SK-N-SH treated with all-trans-retinoic acid at 6 μM for 48 hours (cell line): ENCODE measurements around the gene IRAK1BP1.
"Not testable (repeated sequence)": the region's sequence is repeated elsewhere in the genome, so short reads cannot be mapped to it uniquely, and the experiment has no call there.

Experiments used
- ATAC-seq: fragments of 200-7000 bp; cut with Tn5 transposase; 3 replicates; pipeline ENCODE4 v1.9.1; 2020; ENCODE audit warnings: mild to moderate bottlenecking, moderate library complexity
- ARNTL ChIP-seq: fragments of 450-650 bp; formaldehyde crosslinking; IDR thresholded peaks from 2 replicates; pipeline ENCODE4 v1.5.0; 2020; ENCODE audit warnings: low read depth, mild to moderate bottlenecking, moderate library complexity, borderline replicate concordance
- BACH2 ChIP-seq: fragments of 250-450 bp; sonication (Bioruptor Pico); IDR thresholded peaks from 2 replicates; pipeline ENCODE4 v1.9.0; 2021; ENCODE audit warnings: mild to moderate bottlenecking, borderline replicate concordance
- CREB5 ChIP-seq: fragments of 250-450 bp; sonication (Bioruptor Pico); IDR thresholded peaks from 2 replicates; pipeline ENCODE4 v1.5.1; 2020; ENCODE audit warnings: low read depth, mild to moderate bottlenecking, moderate library complexity
- CSDC2 ChIP-seq: fragments of 250-450 bp; sonication (Bioruptor Pico); IDR thresholded peaks from 2 replicates; pipeline ENCODE4 v1.5.0; 2020; ENCODE audit warnings: mild to moderate bottlenecking, moderate library complexity
- CSRNP3 ChIP-seq: fragments of 250-450 bp; sonication (Bioruptor Pico); IDR thresholded peaks from 2 replicates; pipeline ENCODE4 v1.5.1; 2021; ENCODE audit warnings: mild to moderate bottlenecking, moderate library complexity
- ESRRG ChIP-seq: fragments of 250-450 bp; sonication (Bioruptor Pico); IDR thresholded peaks from 2 replicates; pipeline ENCODE4 v1.6.1; 2021; ENCODE audit warnings: mild to moderate bottlenecking
- GLIS3 ChIP-seq: fragments of 250-450 bp; sonication (Bioruptor Pico); IDR thresholded peaks from 2 replicates; pipeline ENCODE4 v1.5.0; 2020; ENCODE audit warnings: mild to moderate bottlenecking, moderate library complexity
- ISL1 ChIP-seq: fragments of 250-450 bp; sonication (Bioruptor Pico); IDR thresholded peaks from 2 replicates; pipeline ENCODE4 v2.1.2; 2022; ENCODE audit warnings: mild to moderate bottlenecking, moderate library complexity
- OSR1 ChIP-seq: fragments of 250-450 bp; sonication (Bioruptor Pico); IDR thresholded peaks from 2 replicates; pipeline ENCODE4 v1.8.0; 2022; ENCODE audit warnings: moderate library complexity, mild to moderate bottlenecking, inconsistent platforms
- PATZ1 ChIP-seq: fragments of 250-450 bp; sonication (Bioruptor Pico); IDR thresholded peaks from 2 replicates; pipeline ENCODE4 v1.8.0; 2020; ENCODE audit warnings: mild to moderate bottlenecking, moderate library complexity, borderline replicate concordance
- PPARA ChIP-seq: fragments of 250-450 bp; sonication (Bioruptor Pico); IDR thresholded peaks from 2 replicates; pipeline ENCODE4 v1.5.0; 2020; ENCODE audit warnings: mild to moderate bottlenecking, borderline replicate concordance
- RARB ChIP-seq: fragments of 250-450 bp; sonication (Bioruptor Pico); IDR thresholded peaks from 2 replicates; pipeline ENCODE4 v1.8.0; 2021; ENCODE audit warnings: mild to moderate bottlenecking, moderate library complexity
- SNAI2 ChIP-seq: fragments of 250-450 bp; sonication (Bioruptor Pico); IDR thresholded peaks from 2 replicates; pipeline ENCODE4 v1.5.0; 2020; ENCODE audit warnings: mild to moderate bottlenecking, moderate library complexity
- TCF4 ChIP-seq: fragments of 250-450 bp; sonication (Bioruptor Pico); IDR thresholded peaks from 2 replicates; pipeline ENCODE4 v1.8.0; 2021; ENCODE audit warnings: mild to moderate bottlenecking, moderate library complexity, borderline replicate concordance
- TOX ChIP-seq: fragments of 250-450 bp; sonication (Bioruptor Pico); IDR thresholded peaks from 2 replicates; pipeline ENCODE4 v1.8.0; 2021; ENCODE audit warnings: mild to moderate bottlenecking, moderate library complexity, borderline replicate concordance
- TSHZ2 ChIP-seq: fragments of 250-450 bp; sonication (Bioruptor Pico); IDR thresholded peaks from 2 replicates; pipeline ENCODE4 v1.5.0; 2020; ENCODE audit warnings: mild to moderate bottlenecking, moderate library complexity
- ZC3H10 ChIP-seq: fragments of 250-450 bp; sonication (Bioruptor Pico); IDR thresholded peaks from 2 replicates; pipeline ENCODE4 v1.5.1; 2021; ENCODE audit warnings: mild to moderate bottlenecking, moderate library complexity
- ZFP3 ChIP-seq: fragments of 250-450 bp; sonication (Bioruptor Pico); IDR thresholded peaks from 2 replicates; pipeline ENCODE4 v1.5.0; 2020; ENCODE audit warnings: mild to moderate bottlenecking, moderate library complexity
- ZFP30 ChIP-seq: fragments of 450-650 bp; formaldehyde crosslinking; IDR thresholded peaks from 2 replicates; pipeline ENCODE4 v1.5.0; 2022; ENCODE audit warnings: mild to moderate bottlenecking, moderate library complexity
- ZNF565 ChIP-seq: fragments of 450-650 bp; formaldehyde crosslinking; conservative IDR thresholded peaks from 2 replicates; pipeline ENCODE4 v1.5.0; 2020; ENCODE audit warnings: low read depth, mild to moderate bottlenecking, moderate library complexity
- ZNF70 ChIP-seq: fragments of 450-650 bp; formaldehyde crosslinking; IDR thresholded peaks from 2 replicates; pipeline ENCODE4 v1.5.0; 2020; ENCODE audit warnings: mild to moderate bottlenecking, moderate library complexity
- ZNF8 ChIP-seq: fragments of 450-650 bp; formaldehyde crosslinking; IDR thresholded peaks from 2 replicates; pipeline ENCODE4 v1.5.0; 2020; ENCODE audit warnings: mild to moderate bottlenecking, moderate library complexity

Gene IRAK1BP1

DNA sequence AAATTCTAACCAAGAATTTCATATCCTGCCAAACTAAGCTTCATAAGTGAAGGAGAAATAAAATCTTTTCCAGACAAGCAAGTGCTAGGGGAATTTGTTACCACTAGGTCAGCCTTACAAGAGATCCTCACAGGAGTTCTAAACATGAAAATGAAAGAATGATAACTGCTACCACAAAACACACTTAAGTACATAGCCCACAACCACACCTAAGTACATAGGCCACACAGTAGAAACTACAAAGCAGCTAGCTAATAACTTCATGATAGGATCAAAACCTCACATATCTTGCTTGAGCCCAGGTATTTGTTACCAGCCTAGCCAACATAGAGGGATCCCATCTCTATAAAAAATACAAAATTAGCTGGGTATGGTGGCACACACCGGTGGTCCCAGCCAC, 50.4 kb downstream of the IRAK1BP1 start (continued):
- TF ChIP-seq CREB5 (CRISPR knock-in tag), result no peak
- TF ChIP-seq ARNTL, result no peak
- TF ChIP-seq ESRRG (CRISPR knock-in tag), result no peak
- TF ChIP-seq PATZ1 (CRISPR knock-in tag), result no peak
- no peak for TF ChIP-seq SNAI2 (CRISPR knock-in tag)
- no peak for TF ChIP-seq TCF4 (CRISPR knock-in tag)
- no peak for TF ChIP-seq OSR1
- TF ChIP-seq ZNF70 (CRISPR knock-in tag), result no peak
- no peak for TF ChIP-seq ZFP3
- TF ChIP-seq GLIS3 (CRISPR knock-in tag), result no peak
- no peak for TF ChIP-seq ZNF8 (CRISPR knock-in tag)
- no peak for TF ChIP-seq RARB (CRISPR knock-in tag)
- TF ChIP-seq TOX (CRISPR knock-in tag), result no peak
- TF ChIP-seq ZC3H10 (CRISPR knock-in tag), result no peak
- TF ChIP-seq, all 23 proteins: peak for 0

DNA sequence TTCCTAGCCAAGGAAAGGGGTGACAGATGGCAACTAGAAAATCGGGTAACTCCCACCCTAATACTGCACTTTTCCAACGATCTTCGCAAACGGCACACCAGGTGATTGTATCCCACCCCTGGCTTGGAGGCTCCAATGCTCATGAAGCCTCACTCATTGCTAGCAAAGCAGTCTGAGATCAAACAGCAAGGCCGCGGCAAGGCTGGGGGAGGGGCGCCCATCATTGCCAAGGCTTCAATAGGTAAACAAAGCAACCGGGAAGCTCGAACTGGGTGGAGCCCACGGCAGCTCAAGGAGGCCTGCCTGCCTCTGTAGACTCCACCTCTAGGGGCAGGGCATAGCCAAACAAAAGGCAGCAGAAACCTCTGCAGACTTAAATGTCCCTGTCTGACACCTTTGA, 53.8 kb downstream of the IRAK1BP1 start:
- not testable (repeated sequence) for ATAC-seq

- TF ChIP-seq PATZ1 (CRISPR knock-in tag) (no peak), ZC3H10 (CRISPR knock-in tag) (no peak), GLIS3 (CRISPR knock-in tag) (no peak), CREB5 (CRISPR knock-in tag) (no peak), ZNF70 (CRISPR knock-in tag) (no peak), RARB (CRISPR knock-in tag) (no peak), ZNF565 (no peak), CSRNP3 (CRISPR knock-in tag) (no peak), ARNTL (no peak), TCF4 (CRISPR knock-in tag) (no peak), ZFP30 (CRISPR knock-in tag) (no peak), SNAI2 (CRISPR knock-in tag) (no peak), BACH2 (CRISPR knock-in tag) (no peak), ZNF8 (CRISPR knock-in tag) (no peak), OSR1 (no peak), ESRRG (CRISPR knock-in tag) (no peak), TOX (CRISPR knock-in tag) (no peak), ZFP3 (no peak)
- ATAC-seq, result no peak
Measured at GRCh38 chr6:78925317-78925716, 58.0 kb downstream of the IRAK1BP1 start.

DNA sequence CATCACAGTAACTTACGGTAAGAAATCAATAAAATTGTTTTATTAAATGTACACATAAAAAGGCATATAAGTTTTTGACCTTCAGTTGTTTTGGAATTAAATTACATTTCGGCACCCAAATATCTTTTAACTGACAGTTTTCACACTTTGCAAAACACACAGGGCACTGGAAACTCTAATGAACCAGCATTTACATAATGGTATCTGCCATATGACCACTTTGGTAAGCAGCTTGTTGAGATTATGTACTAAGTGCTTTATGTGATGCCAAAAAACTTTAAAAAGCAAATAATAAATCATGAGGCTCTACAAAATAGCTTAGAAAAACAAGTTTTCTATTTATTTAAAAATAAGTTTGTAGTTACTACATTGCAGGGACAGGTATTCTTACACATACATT, 68.2 kb downstream of the IRAK1BP1 start:
- no peak for ATAC-seq
- TF ChIP-seq ZNF8 (CRISPR knock-in tag), result no peak

GRCh38 chr6:78936515-78936914, 69.2 kb downstream of the IRAK1BP1 start:
- no peak for ATAC-seq
- TF ChIP-seq PPARA (no peak), ZFP30 (CRISPR knock-in tag) (no peak), ZC3H10 (CRISPR knock-in tag) (no peak), ISL1 (CRISPR knock-in tag) (no peak), BACH2 (CRISPR knock-in tag) (no peak), SNAI2 (CRISPR knock-in tag) (no peak), TSHZ2 (no peak), ARNTL (no peak), PATZ1 (CRISPR knock-in tag) (no peak), CSDC2 (CRISPR knock-in tag) (no peak), ZNF8 (CRISPR knock-in tag) (no peak)
